ENCODE measurements around the gene PRSS3.
A peak's percentile ranks its signal among the peaks of the same experiment; 100 is the strongest.
"Not testable (repeated sequence)": the region's sequence is repeated elsewhere in the genome, so short reads cannot be mapped to it uniquely, and the experiment has no call there.

Gene PRSS3

DNA sequence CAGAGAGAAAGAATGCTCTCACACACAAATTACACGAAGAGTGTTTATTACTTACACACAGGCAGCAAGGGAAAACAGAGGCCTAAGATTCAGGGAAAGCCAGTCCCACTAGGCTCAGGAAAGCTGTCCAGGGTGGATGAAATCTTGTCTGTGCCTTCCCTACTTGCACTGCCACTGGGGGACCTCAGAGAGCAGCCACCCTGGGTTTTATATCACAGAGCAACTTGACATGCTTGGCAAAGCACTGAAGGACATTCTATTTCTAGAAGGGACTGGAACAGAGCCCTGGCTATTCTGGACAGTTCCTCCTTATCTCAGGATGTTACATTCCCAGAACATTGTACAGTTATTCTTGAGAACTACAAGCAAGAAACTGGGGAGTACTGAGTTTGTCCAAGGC, 7.5 kb upstream of the PRSS3 start:
- no peak for DNase-seq

- DNase-seq, result not testable (repeated sequence)
These were observed 5.9 kb upstream of the PRSS3 start for GRCh38 chr9:33789429-33789828.

GRCh38 chr9:33791117-33791516, 4.2 kb upstream of the PRSS3 start:
- no peak for DNase-seq

DNA sequence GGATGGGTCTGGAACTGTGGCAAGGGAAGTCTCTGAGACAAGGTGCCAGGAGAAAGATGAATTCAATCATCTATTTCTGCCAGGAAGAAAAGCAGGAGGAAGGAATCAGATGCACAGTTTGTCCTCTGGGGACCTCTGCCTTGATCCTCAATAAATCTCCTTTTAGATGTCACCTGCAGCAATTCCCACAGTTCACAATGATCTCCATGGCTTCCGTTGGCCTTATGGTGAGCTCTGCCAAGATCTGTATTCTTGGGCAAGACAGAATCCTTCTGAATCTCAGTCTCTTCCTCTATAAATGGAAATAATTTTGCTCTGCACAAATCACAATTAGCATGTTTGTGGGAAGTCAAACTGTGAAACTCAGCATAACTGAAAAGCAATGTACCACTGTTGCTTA, 1.9 kb upstream of the PRSS3 start:
- not testable (repeated sequence) for DNase-seq

DNA sequence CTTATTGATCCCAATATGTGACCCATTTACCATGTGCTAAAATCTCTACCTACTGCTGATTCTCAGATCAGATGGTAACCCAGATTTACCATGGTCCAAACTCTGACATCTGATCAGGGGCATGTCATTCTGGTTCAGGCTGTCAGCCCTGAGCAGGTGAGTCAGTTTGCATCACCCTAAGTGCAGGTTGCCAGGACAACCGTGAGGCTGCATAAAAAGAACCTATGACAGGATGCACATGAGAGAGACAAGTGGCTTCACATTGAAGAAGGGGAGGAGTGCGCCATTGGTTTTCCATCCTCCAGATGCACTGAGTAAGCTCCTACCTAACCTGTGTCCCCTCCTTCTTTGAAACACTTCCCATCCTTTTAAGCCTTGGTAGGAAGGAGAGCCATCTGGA, 801 bp upstream of the PRSS3 start:
- no peak for DNase-seq

- no peak for DNase-seq
These were observed 458 bp downstream of the PRSS3 start for GRCh38 chr9:33795819-33796218.

GRCh38 chr9:33796679-33797078, 1.3 kb downstream of the PRSS3 start:
- DNase-seq, result not testable (repeated sequence)

- no peak for DNase-seq
These were observed 2.5 kb downstream of the PRSS3 start for GRCh38 chr9:33797837-33798236.

- no peak for DNase-seq
These were observed 3.2 kb downstream of the PRSS3 start for GRCh38 chr9:33798545-33798944.

DNA sequence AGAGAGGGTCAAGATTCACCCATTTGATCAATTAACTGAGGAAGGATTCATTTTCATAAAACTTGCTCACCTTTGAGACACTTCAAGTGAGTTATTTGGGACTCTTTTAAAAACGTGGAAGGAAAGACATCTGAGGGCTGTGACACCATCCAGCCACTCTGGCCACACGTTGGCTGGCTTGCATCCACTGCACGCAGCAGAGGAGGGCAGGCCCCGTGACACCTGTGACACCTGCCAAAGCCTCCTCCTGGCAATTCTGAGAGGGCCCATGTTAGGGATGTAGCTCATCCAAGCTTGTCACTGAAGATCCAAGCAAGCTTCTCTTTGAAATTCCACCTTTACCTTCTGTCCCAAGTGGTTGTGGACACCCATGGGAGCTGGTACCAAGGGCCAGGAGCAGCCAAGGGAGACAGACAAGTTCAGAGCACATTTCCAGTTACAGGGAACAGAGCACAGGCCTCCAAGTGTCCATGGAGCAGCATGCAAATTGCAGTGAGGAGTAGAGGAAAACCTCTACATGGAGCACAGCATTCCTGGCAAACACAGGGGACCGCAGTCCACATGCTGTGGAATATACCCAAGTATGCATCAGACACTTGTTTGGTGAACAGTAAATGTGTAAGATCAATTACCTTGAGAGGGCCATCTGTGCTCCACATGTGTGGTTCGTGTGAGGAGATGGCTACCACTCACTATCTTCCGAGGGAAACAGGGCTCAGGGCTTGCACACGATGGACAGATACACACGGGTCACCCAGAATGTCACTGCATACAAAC, 4.8 kb downstream of the PRSS3 start:
- DNase-seq, result no peak

- DNase-seq, result no peak
These were observed 5.5 kb downstream of the PRSS3 start for GRCh38 chr9:33800886-33801285.

DNA sequence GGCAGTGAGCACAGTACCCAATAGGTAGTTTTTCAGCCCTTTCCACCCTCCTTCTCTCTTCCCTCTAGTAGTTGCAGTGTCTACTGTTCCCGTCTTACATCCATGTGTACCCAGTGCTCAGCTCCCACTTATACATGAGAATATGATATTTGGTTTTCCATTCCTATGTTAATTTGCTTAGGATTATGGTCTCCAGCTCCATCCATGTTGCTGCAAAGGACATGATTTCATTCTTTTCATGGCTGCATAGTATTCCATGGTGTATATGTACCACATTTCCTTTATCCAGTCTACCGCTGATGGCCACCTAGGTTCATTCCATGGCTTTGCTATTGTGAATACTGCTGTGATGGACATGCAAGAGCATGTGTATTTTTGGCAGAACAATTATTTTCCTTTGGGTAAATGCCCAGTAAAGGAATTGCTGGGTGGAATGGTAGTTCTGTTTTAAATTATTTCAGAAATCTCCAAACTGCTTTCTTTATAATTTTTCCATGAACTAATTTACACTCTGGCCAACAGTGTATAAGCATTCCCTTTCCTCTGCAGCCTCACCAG, 6.7 kb downstream of the PRSS3 start:
- not testable (repeated sequence) for DNase-seq

DNA sequence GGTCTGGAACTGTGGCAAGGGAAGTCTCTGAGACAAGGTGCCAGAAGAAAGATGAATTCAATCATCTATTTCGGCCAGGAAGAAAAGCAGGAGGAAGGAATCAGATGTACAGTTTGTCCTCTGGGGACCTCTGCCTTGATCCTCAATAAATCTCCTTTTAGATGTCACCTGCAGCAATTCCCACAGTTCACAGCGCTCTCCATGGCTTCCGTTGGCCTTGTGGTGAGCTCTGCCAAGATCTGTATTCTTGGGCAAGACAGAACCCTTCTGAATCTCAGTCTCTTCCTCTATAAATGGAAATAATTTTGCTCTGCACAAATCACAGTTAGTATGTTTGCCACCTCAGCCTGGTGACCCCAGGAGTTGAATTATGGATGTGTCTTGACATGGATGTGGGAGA, 8.8 kb downstream of the PRSS3 start:
- not testable (repeated sequence) for DNase-seq

GRCh38 chr9:33807156-33807555, 11.8 kb downstream of the PRSS3 start:
- DNase-seq, result not testable (repeated sequence)

GRCh38 chr9:33808979-33809322, 13.6 kb downstream of the PRSS3 start:
- not testable (repeated sequence) for DNase-seq

- no peak for DNase-seq
These were observed 14.1 kb downstream of the PRSS3 start for GRCh38 chr9:33809506-33809905.

DNA sequence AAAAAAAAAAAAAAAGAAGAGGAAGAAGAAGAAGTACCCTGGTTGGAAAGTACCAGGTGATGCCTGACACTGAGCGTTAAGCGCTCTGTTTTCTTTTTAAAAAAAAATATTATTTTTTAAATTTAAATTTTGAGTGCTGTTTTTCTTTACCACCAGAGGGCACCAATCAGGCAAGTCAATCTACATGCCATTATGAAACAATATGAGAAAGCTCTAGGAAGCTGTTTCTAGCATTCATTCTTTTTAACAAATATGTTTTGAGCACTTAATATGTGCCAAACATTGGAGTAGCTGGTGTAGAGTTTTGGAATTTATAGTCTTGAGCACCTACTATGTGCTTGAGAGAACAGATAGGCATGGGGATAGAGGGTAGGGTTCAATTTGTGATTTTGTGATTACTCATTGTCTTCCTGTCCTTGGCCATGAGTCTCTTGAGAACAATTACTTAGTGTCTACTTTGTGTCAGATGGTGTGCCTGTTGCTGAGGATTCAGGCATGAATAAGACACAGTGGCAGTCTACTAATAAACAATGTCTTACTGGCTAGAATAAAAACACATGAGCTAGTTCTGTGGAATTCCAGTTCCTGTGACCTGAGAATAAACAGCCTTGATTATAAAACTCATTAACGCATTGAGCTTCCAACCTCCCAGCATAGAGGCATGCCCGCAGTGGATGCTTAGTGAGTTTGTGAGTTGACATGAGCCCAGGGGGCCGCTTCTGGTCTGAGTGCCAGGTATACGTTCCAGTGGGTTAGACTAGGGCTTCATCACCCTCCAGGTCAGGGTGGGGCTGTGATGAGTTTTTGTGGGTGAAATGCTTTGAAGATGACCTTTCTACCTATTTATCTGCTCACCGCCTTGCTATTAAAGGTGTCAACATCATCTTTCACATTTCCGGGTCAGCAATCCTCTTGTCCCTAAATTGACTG, 18.6 kb downstream of the PRSS3 start:
- peak; percentile 32 to 90 for DNase-seq

DNA sequence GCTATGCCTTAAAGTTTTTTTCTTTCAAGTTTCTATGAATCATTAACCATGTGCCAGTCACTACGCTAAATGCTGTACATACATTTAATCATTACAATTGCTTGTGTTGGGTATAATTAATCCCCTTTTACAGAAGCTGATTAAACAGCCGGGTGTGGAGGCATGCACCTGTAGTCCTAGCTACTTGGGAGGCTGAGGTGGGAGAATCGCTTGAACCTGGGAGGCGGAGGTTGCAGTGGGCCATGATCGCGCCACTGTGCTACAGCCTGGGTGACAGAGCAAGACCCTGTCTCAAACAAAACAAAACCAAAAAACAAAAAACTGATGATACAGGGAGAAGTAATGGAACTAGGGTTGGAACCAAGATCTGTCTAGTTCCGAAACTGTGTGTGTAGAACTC, 20.4 kb downstream of the PRSS3 start:
- no peak for DNase-seq

GRCh38 chr9:33816327-33817252, 21.2 kb downstream of the PRSS3 start, which contains the start of gene UBE2R2:
TSS of gene UBE2R2 (plus strand) at chr9:33817160. CDS start at chr9:33817758, 598 bp downstream.
- DNase-seq, result peak; percentile 93 to 94

DNA sequence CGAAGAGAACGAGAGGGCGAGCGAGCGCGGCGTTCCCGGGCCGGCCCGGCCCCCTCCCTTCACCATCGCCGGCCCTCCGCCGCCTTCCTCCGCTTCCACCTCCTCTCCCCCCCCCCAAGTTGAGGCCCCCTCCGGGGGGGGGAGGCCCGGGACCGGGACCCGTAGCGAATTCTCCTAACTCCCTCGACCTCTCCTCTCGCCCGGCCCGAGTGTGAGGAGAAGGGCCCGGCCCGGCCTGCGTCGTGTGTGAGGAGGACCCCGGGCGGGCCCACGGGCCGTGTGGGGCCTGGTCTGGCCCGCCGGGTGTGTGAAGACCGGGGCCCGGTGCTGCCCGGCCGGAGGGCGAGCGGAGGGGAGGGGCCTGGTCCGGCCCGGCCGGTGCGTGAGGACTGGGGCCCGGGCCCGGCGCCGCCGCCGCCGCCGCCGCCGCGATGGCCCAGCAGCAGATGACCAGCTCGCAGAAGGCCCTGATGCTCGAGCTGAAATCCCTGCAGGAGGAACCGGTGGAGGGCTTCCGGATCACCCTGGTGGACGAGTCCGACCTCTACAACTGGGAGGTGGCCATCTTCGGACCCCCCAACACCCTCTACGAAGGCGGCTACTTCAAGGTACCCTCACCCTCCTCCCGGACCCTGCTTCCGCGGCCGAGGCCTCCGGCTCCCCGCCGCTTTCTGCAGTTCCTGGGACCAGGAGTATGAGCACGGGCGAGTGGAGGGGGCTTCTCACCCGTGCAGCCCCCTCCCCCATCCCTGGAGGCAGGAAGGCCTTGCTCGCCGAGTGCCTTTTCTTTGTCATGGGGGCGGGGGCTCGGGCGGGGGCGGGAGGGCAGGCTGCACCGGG, 22.2 kb downstream of the PRSS3 start:
- DNase-seq, result peak in 1 of 2 donors; percentile 71

DNA sequence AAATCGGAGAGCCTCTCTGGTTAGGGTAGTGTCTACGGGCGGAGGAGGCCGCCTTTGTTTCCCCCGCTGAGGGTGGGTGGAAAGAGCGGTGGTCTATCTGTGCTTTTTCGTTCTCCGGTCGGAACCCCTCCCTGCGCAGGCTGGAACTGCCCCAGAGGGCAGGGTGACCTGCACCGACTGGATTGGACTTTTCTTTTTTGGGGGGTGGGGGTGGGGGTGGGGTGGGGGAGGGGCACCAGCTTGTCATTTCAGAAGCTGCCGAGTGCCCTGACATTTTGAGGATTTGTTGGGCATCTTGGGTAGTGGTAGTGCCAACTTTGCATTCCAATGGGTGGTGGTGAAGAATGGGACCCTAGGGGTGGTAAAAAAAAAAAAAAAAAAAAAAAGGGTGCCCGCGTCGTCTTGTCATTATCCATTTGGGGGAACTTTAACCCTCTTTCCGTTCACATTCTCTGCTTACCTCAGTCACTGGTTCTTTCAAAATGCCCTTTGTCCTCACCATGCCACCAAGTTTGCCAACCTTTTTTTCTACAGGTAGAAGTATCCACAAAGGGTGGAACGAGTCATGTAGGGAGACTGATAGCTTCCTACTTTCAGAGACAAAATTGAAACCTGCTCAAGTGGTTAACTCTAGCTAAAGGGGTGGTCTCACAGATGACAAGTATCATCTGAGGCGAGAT, 22.9 kb downstream of the PRSS3 start:
- DNase-seq, result peak in 1 of 2 donors; percentile 21

Measured in hippocampal formation (tissue), 2 donors.